Upper lobe of left lung (tissue), 6 donors: ENCODE data around the gene YPEL3. TPM values are rescaled to one million over a fixed set of nuclear protein-coding genes. Genes with fewer than 3 reads are reported as not detected.

Source experiments
- ATAC-seq, 2 donors: fragments of 200-7000 bp; cut with Tn5 transposase; one replicate each; pipeline ENCODE4 v1.9.1; 2022; ENCODE audit warnings: mild to moderate bottlenecking in 2 of 2, moderate library complexity in 2 of 2; ENCODE audit not compliant: low FRiP score in 2 of 2
- DNase-seq, 2 donors: peaks; one replicate each; pipeline ENCODE4 v3.0.0-alpha.2; 2019 to 2020
- H3K27ac ChIP-seq, 4 donors: fragments of 200-600 bp; sonication (generic); one replicate each; pipeline ENCODE4 v1.5.1; 2016 to 2019
- H3K27me3 ChIP-seq, 4 donors: fragments of 200-600 bp; sonication (generic); one replicate each; pipeline ENCODE4 v1.5.1; 2017 to 2019
- H3K36me3 ChIP-seq, 4 donors: fragments of 200-600 bp; sonication (generic); one replicate each; pipeline ENCODE4 v1.5.1; 2016 to 2019
- H3K4me1 ChIP-seq, 4 donors: fragments of 200-600 bp; sonication (generic); one replicate each; pipeline ENCODE4 v1.5.1; 2018 to 2019
- H3K4me3 ChIP-seq, 4 donors: fragments of 200-600 bp; sonication (generic); one replicate each; pipeline ENCODE4 v1.5.1; 2017 to 2019; ENCODE audit warnings: mild to moderate bottlenecking in 2 of 4, moderate library complexity in 1 of 4
- H3K9me3 ChIP-seq, 4 donors: fragments of 200-600 bp; sonication (generic); one replicate each; pipeline ENCODE4 v1.5.1; 2018 to 2019
- CTCF ChIP-seq, 6 experiments: fragments of 450-650 bp in 4 of 6; fragments of 200-600 bp in 2 of 6; sonication (generic) in 2 of 6; IDR thresholded peaks; one replicate each; pipeline ENCODE4 v1.5.1; 2016 to 2019; ENCODE audit warnings: antibody characterized with exemption in 6 of 6
- EP300 ChIP-seq, 4 donors: sonication (generic); formaldehyde crosslinking; IDR thresholded peaks; one replicate each; pipeline ENCODE4 v1.5.1; 2017; ENCODE audit warnings: antibody characterized with exemption in 4 of 4, control low read depth in 2 of 4
- POLR2A ChIP-seq, 4 donors: fragments of 450-650 bp; IDR thresholded peaks; one replicate each; pipeline ENCODE4 v1.5.1; 2016 to 2017; ENCODE audit warnings: antibody characterized with exemption in 4 of 4, mild to moderate bottlenecking in 2 of 4
- POLR2AphosphoS5 ChIP-seq, 2 donors: sonication (generic); formaldehyde crosslinking; IDR thresholded peaks; one replicate each; pipeline ENCODE4 v1.5.1; 2017; ENCODE audit warnings: antibody characterized with exemption in 2 of 2
- WGBS, 2 donors: methylation state at CpG; one replicate each; pipeline ENCODE4 v1.1.5; 2017 to 2018; 5-methylcytosine and 5-hydroxymethylcytosine counted together
- total RNA-seq, 6 donors: library from RNA; depleted of rRNA in 4 of 6; stranded (reverse); fragments of >200 nt in 4 of 6; gene quantifications; one replicate each; pipeline versions ENCODE4 v1.1.0 to v1.2.1, GENCODE V29; 2016 to 2021
- donor health status: DM: no; HTN: no; CAD: no; lungs with moderate emphysema.
- donor health status: DM: no; HTN: yes; CAD: no; lungs with severe emphysema.

Gene YPEL3
- total RNA-seq, 6 donors from 2014 or later: 81.5 to 228 (median 116) TPM

DNA sequence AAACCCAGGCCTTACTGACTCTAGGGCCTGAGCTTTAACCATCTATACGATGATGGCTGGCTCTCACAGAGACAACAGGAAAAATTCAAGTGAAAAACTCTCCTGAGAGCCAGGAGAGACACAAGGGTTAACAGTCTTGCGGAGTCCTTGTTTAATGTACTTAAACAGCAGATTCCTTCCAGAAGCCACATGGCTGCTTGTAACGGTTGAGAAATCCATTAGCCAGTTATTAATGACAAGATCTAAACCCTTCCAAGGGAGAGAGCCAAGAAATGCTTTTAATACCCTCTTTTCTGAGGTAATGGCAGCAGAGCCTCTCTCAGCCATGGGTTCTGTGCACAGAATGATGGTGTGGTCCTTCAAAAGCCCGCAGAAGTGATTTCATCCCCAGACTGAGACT is 35.7 kb downstream of the YPEL3 start:
- H3K9me3 ChIP-seq: no peaks in the 10 kb centered on the region
- no peaks in the 10 kb centered on the region for H3K27me3 ChIP-seq
- no peak overlapping the region for H3K27ac ChIP-seq
- no peaks in the 10 kb centered on the region for H3K36me3 ChIP-seq
- ATAC-seq (no peak), DNase-seq (no peak)
- no peak overlapping the region for H3K4me3 ChIP-seq
- H3K4me1 ChIP-seq: peaks cover 9 to 17% (median 11%) of the 10 kb centered on the region in 4 donors
- TF ChIP-seq POLR2A (IDR thresholded peaks at IDR 0.05): no peak
- TF ChIP-seq CTCF (IDR thresholded peaks at IDR 0.05): no peak
- TF ChIP-seq POLR2AphosphoS5 (IDR thresholded peaks at IDR 0.05): no peak
- TF ChIP-seq EP300 (IDR thresholded peaks at IDR 0.05): no peak
- WGBS, 2 donors: 71 to 83% methylated on average over 4 of the region's 4 CpGs

DNA sequence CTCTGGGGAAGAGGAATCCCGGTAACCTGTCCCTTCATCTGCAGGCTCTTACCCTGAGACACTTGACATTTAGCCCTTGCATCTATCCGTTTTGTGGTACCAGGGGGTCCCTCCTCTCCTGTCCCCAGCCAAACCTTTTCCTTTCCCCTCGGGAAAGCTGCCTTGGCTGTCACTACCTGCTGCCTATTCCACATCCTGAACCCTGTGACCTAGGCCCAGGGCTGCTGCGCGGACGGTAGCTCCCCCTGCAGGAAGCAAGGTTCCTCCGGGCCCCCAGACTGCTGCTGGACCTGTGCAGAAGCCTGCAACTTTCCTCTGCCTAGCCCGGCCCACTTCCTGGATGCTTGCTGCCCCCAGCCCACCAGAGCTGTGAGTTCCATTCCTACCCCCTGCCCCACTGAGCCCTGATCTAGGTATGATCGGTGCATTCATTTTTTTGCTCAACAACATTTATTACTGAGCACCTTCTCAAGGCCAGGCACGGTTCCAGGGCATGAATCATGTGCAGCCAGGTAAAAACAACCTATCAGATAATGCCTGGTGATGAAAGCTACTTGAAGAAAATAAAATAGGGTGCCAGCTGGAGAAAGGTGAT is 41.0 kb downstream of the YPEL3 start:
- WGBS, 2 donors: 42 to 50% methylated on average over 10 of the region's 10 CpGs
- Histone ChIP-seq H3K36me3 (no peaks in the 10 kb centered on the region), H3K27me3 (no peaks in the 10 kb centered on the region), H3K27ac (no peak overlapping the region), H3K9me3 (no peaks in the 10 kb centered on the region), H3K4me3 (no peak overlapping the region), H3K4me1 (peaks cover 9 to 21% (median 17%) of the 10 kb centered on the region in 4 donors)
- peak in 1 of 2 donors; percentile 52 for ATAC-seq
- peak in 2 of 6 experiments; percentile 14 to 31 for TF ChIP-seq CTCF (IDR thresholded peaks at IDR 0.05)
- TF ChIP-seq POLR2AphosphoS5 (IDR thresholded peaks at IDR 0.05): no peak
- TF ChIP-seq POLR2A (IDR thresholded peaks at IDR 0.05): no peak
- DNase-seq: peak in 1 of 2 donors; percentile 65

GRCh38 chr16:30054451-30054850 is 41.6 kb downstream of the YPEL3 start:
- H3K4me1 ChIP-seq: peaks cover 9 to 21% (median 17%) of the 10 kb centered on the region in 4 donors
- TF ChIP-seq POLR2A (IDR thresholded peaks at IDR 0.05): no peak
- TF ChIP-seq EP300 (IDR thresholded peaks at IDR 0.05): no peak
- no peak for TF ChIP-seq POLR2AphosphoS5 (IDR thresholded peaks at IDR 0.05)
- TF ChIP-seq CTCF (IDR thresholded peaks at IDR 0.05): no peak
- H3K27me3 ChIP-seq: no peaks in the 10 kb centered on the region
- no peak for ATAC-seq
- no peak for DNase-seq
- no peak overlapping the region for H3K27ac ChIP-seq
- 84 to 91% methylated on average over 8 of the region's 8 CpGs for WGBS, 2 donors
- no peak overlapping the region for H3K4me3 ChIP-seq
- H3K36me3 ChIP-seq: no peaks in the 10 kb centered on the region
- no peaks in the 10 kb centered on the region for H3K9me3 ChIP-seq

DNA sequence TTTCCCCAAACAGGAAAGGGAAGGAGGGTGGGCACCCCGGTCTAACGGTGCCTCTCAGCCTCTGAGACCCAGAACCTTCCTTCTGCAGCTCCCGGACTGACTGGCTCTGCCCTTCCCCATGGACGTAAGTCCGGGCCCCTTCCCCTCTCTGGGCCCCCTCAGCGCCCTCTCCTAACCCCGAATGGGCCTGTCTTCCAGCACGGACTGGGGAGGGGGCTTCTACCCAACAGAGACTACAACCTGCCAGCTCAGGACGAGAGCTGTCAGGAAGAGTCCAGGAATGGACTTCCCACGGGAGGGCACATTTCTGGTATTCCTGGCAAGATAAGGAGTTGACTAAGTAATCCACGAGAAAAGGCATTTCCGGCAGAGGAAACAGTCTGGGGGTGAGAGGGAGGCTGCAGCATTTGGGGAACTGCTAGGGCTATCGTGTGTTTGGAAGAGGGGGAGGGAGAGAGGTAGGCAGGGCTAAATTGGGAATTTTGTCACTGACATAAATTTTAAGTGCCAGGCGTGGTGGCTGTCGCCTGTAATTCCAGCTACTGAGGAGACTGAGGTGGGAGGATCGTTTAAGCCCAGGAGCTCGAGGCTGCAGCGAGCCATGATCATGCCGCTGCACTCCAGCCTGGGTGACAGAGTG is 42.5 kb downstream of the YPEL3 start:
- peaks cover 9 to 21% (median 17%) of the 10 kb centered on the region in 4 donors for H3K4me1 ChIP-seq
- no peak for TF ChIP-seq POLR2A (IDR thresholded peaks at IDR 0.05)
- TF ChIP-seq POLR2AphosphoS5 (IDR thresholded peaks at IDR 0.05): no peak
- no peak for TF ChIP-seq EP300 (IDR thresholded peaks at IDR 0.05)
- no peak for TF ChIP-seq CTCF (IDR thresholded peaks at IDR 0.05)
- no peaks in the 10 kb centered on the region for H3K27me3 ChIP-seq
- DNase-seq: no peak
- WGBS, 2 donors: 4 to 7% methylated on average over 12 to 19 of the region's 19 CpGs
- peak overlapping the region; percentile 74 to 98 (median 92) for H3K4me3 ChIP-seq
- no peaks in the 10 kb centered on the region for H3K36me3 ChIP-seq
- peak overlapping the region in 3 of 4 donors; percentile 7 to 73 (median 68) for H3K27ac ChIP-seq
- no peaks in the 10 kb centered on the region for H3K9me3 ChIP-seq
- ATAC-seq: peak; percentile 9 to 34
